GM19193 (cell line): ENCODE measurements around the gene BRD1.

ENCODE experiments used
- POLR2A ChIP-seq: IDR thresholded peaks from 4 replicates; pipeline ENCODE4 v1.6.1; 2011; ENCODE audit not compliant: insufficient read depth, insufficient read length; ENCODE audit errors: extremely low read depth

BRD1 gene

DNA sequence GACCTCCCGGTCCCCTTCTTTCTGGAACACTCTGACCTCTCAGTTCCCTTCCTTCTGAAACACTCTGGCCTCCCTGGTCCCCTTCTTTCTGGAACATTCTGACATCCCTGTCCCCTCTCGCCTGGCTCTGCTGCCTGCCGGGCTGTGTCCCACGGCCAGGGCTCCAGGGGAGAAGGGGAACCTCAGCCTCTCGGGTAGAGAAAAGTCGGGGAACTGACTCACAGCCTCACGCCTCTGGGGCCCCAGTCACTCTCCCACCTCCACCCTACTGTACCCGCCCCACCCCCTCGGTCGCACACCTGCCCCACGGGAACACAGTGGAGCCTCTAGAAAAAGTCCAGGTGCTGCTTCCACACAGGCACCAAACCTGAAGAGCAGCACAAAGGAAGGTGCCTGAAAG lies 93.3 kb downstream of the BRD1 start:
- TF ChIP-seq POLR2A, result no peak

DNA sequence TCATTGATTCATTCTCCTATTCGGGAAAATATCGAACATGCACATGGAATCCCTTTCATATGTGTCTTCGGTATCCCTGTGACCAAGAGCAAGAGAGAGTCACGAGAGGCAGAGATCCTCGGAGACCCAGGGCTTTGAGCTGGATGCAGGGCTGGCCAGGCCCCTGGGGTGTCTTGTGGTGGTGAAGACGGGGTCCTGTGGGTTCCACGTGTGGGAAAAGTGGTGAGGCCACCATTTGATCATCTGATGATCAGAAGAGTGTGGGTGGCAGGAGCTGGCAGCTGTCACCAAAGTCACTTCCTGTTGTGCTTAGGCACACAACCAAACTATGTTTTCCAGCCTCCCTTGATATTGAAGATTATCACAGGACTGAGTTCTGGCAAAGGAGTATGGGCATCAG lies 94.0 kb downstream of the BRD1 start:
- TF ChIP-seq POLR2A, result no peak

DNA sequence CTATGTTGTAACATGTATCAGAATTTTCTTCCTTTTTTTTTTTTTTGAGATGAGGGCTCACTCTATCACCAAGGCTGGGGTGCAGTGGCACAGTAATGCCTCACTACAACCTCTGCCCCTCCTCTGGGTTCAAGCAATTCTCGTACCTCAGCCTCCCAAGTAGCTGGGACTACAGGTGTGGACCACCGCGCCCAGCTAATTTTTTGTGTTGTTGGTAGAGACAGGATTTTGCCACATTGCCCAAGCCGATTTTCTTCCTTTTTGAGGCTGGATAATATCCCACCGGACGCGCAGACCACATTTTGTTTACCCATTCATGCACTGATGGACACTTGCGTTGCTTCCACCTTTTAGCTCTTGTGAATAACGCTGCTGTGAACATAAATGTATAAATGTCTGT lies 97.0 kb downstream of the BRD1 start:
- no peak for TF ChIP-seq POLR2A

DNA sequence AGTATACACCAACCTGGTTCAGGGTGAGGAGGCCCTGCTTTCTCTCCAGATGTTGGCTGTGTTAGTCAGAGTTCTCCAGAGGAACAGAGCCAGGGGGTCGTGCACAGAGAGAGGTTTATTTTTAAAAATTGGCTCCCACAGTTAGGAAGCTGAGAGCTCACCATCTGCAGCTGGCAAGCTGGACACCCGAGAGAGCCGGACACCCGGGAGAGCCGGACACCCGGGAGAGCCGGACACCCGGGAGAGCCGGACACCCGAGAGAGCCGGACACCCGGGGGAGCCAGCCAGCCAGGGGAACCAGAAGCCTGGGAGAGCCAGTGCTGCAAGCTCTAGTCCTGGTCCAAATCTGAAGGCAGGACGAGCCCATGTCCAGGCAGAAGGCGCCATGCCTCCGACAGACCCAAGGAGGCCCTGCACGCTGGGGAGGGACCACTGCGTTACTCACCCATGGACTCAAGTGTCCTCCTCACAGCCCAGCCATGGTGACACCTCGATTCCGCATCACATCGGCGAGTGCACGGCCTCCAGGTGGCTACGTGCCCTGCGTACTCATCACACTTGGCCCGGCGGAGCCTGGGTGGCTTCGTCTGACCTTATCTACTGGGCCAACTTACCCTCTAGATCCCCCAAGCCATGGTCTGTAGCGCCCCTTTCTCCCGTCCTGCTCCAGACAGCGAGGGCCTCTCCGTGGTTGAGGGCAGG lies 99.0 kb downstream of the BRD1 start:
- TF ChIP-seq POLR2A, result no peak

DNA sequence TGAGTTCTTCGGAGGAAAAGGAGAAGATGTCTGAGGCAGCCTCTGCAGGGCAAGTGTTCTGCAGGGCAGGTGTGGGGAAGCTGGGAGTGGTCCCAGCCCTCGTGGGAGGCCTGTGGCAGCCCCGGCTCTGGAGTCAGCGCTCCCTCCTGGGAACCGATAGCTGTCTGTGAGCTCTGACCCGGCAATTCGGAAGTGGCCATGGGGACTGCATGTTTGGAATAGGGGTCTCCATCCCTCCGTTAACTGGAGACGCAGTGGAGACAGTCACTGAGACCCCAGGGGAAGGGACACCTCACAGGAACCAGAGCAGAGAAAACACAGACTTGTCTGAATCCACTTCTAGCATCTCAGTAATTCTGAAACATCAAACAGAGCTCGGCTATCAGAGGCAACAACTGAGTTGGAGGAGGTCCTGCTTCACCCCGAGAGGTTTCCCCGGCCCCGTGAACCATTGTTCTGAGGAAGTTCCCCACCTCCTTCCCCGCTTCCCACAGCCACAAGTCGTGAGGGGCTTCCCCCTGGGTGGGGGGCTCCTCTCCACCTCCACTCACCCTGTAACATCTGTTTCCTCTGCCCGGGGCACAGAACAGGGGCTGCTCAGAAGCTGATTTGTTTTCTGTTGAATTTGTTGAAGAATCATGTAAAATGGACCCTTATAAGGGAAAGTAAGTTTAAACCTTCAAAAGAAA lies 99.6 kb downstream of the BRD1 start:
- no peak for TF ChIP-seq POLR2A

DNA sequence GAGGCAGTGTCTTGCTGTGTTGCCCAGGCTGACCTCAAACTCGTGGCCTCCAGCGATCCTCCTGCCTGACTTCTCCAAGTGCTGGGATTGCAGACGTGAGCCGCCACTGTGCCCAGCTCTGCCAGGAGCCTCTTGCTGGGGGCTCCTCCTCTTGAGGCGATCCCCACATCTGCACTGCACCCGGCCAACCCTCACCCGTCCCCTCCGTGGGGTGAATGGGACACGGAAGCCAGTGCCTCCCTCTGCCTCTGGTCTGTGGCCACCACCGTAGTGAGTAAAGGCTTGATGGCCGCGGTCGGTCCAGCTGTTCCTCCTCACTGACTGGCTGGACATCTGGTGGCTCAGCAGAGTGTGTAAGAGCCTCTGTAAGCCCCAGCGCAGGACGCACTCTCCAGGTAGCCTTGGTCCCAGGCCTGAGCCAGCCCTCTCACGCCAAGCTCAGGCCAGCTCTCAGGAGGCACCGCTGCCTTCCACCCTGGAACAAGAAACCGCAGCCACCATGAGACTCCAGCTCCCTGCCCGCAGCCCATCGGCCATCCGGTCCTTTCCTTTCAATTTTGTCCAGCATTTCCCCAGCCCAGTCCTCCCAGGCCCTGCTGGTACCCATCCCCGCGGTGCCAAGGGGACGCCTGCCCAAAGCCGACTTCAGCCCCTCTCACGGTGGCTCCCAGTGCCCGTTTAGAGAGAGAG lies 100.3 kb downstream of the BRD1 start:
- TF ChIP-seq POLR2A, result no peak

DNA sequence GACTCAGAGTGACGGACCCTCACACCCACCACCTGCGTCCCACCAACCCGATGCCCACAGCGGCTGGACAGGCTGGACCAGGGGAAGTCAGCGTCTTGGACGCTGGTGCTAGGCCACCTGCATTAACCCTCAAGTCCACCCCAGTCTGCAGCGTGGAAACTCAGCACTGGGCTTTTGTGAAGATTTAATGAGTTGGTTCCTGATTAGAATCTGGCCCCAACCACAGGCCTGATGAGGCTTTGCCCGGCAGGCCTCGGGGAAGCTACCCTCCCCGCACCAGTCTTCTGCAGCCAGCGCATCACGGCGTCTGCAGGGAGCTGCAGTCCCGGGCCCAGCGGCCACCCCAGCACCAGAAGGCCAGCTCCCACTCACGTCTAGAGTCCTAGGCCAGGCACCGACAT lies 101.0 kb downstream of the BRD1 start:
- TF ChIP-seq POLR2A, result no peak

DNA sequence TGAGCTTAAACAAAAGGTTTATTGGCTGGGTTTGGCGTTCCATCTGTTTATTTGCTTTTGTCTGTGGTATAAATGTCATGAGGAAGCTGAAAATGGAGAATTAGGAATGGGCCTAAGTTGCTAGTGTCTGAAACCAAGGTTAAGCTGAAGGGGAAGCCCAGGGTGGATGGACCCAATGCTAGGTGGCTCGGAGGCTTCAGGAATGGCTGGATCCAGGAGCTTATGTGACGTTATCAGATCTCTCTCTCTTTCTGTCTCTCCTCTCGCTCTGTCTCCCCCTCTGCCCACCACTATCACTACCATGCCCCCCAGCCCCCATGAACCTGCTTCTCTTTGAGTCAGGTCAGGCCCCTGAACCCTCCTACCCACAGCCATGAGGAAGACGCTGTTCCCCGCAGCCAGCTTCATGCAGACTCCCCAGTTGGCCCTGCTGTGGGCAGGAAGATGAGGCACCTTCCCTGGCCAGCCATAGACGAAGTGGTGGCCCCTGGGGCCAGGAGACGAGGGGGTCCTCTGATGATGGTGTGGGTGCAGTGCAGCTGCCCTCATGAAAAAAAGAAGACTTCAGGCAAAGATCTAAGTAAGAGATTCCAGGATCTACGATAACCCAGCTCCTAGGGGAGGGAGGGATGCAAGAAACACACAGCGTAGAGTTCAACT lies 101.5 kb downstream of the BRD1 start:
- TF ChIP-seq POLR2A, result no peak

DNA sequence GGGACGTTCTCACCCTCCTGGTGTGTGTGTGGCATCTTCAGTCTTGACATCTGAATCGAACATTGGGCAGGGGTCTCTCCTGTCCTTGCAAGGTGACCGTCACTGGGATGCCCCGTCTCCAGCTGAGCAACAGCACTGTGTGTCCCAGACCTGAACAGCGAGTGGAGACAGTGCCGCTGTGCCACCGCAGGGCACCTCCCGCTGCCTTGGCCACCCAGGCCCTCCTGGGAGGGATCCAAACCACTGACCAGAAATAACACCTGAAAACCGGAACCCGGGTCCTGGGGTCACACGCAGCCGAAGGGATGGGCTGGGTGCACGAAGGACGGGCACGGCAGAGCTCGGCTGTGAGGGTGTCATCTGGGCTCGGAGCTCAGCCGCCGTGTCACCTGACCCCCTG lies 102.2 kb downstream of the BRD1 start:
- no peak for TF ChIP-seq POLR2A

DNA sequence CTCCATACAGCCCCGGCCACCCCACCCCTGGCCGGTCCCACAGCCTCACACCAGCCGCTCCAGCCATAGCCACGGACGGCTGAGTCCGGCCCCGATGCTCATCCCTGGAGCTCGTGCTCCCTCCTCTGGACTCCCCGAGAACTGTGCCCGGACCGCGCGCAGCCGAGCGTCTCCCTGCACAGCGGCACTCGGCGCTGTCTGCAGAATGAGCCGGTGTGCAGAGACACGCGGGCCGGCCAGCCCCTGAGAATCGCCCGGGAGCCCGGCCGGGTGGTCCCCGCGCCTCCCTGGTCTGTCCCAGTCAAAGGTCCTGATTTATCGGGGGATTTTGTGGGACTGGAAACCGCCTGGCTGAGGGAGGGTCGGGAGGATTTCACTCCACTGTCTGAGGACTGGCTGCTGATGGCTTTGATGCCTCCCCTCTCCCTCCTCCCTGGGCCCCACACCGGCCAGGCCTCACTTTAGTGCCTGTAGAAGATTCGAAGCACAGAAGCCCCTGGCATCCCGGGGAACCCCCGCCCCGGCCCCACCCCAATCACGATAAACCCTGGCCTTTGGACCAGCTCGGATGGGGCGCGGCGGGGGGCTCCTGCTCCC lies 102.7 kb downstream of the BRD1 start:
- TF ChIP-seq POLR2A, result no peak

DNA sequence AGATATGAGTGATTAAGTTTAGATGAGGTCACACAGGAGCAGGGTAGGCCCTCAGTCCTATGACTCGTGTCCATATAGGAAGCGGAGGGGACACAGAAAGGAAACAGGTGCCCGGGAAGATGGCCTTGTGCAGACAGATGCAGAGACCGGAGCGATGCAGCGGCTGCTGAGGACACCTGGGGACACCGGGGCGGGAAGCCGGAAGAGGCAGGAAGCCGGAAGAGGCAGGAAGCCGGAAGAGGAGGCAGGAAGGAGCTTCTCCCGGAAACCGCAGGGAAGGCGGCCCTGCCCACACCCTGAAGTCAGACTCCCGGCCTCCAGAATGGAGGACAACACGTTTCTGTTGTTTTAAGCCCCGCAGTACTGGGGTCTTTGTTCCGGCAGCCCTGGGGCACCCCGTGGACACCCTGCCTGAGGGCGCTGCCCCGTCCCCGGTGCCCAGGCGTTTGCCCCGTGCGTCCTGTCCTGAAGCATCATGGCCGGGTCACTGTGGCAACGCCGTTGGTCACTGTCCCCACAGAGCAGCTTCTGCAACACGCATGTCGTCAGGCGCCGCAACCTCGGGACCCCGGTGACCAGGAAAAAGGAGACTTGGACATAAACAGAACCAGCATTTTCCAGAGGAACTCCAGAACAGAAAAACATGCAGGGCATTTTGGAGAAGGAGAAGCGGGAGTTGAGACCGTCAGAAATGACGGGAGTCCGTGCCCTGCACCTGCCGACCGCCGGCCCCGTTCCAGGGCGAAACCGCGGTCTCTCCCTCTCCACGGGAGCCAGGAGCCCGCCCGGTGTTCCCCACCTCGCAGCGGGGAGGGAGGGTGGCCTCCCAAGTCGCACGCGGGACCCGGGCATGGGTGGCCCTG lies 103.4 kb downstream of the BRD1 start:
- no peak for TF ChIP-seq POLR2A

DNA sequence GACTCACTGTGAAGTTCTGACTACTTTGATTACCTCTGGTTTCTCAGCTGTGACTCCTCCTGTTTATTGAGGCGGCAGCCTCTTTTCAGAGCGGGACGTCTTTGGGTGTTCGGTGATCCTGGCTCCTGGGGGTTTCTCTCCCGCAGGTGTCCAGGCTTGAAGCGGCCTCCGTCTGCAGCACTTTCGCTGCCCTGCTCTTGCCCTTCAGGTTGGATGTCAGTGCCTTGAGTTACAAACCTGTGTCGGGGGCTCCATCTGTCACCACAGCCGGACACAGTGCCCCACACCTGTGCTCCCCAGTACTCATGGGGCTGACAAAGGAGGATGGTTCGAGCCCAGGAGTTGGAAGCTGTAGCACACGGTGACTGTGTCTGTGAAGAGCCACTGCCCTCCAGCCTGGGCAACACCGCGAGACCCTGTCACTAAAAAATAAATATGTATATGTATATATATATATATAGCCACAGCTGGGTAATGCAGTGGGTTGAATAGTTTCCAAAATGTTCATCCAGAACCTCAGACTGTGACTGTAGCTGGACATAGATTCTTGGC lies 104.1 kb downstream of the BRD1 start:
- no peak for TF ChIP-seq POLR2A
